ENCODE data around the gene PROM1. TPM values are rescaled to one million over a fixed set of nuclear protein-coding genes. Genes with fewer than 3 reads are reported as not detected.

The PROM1 gene
- total and polyA plus RNA-seq, 2 experiments from 2014 or later = 36.6 to 66.6 TPM

DNA sequence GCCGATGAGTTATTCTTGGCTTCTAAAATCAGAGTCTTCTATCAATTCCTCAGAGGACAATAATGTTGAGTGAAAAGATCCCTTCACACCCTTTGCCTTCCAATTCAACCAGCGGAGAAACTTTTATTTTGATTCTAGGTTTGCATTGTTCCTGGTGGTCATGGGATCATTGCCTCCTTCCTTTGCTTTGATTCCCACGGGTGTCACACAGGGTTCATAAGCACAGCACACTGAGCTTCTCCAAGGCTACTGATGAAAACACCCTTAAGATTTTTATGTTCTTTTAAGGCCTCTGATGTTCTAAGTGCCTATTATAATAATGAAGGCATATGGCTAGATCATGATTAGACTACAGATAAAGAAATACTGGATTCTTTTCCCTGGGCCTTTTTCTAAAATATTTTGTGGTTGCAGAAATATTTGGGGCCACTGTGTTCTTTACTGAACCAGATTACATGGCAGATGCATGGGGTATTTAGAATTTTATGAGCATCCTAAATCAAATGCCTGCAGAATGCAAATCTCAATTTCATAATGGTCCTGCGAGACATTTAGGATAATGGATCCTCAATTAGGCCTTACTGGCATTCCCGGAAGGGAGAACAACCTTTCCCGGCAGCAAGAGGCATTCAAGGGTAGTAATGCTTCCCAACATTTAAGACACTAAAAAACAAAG, 76.9 kb downstream of the PROM1 start:
- no peak overlapping the region for H3K27ac Mint-ChIP-seq
- no peak for TF ChIP-seq STAT1 (IDR thresholded peaks at IDR 0.05; ENCODE audit: unreplicated experiment)
- TF ChIP-seq, protein P1, sequence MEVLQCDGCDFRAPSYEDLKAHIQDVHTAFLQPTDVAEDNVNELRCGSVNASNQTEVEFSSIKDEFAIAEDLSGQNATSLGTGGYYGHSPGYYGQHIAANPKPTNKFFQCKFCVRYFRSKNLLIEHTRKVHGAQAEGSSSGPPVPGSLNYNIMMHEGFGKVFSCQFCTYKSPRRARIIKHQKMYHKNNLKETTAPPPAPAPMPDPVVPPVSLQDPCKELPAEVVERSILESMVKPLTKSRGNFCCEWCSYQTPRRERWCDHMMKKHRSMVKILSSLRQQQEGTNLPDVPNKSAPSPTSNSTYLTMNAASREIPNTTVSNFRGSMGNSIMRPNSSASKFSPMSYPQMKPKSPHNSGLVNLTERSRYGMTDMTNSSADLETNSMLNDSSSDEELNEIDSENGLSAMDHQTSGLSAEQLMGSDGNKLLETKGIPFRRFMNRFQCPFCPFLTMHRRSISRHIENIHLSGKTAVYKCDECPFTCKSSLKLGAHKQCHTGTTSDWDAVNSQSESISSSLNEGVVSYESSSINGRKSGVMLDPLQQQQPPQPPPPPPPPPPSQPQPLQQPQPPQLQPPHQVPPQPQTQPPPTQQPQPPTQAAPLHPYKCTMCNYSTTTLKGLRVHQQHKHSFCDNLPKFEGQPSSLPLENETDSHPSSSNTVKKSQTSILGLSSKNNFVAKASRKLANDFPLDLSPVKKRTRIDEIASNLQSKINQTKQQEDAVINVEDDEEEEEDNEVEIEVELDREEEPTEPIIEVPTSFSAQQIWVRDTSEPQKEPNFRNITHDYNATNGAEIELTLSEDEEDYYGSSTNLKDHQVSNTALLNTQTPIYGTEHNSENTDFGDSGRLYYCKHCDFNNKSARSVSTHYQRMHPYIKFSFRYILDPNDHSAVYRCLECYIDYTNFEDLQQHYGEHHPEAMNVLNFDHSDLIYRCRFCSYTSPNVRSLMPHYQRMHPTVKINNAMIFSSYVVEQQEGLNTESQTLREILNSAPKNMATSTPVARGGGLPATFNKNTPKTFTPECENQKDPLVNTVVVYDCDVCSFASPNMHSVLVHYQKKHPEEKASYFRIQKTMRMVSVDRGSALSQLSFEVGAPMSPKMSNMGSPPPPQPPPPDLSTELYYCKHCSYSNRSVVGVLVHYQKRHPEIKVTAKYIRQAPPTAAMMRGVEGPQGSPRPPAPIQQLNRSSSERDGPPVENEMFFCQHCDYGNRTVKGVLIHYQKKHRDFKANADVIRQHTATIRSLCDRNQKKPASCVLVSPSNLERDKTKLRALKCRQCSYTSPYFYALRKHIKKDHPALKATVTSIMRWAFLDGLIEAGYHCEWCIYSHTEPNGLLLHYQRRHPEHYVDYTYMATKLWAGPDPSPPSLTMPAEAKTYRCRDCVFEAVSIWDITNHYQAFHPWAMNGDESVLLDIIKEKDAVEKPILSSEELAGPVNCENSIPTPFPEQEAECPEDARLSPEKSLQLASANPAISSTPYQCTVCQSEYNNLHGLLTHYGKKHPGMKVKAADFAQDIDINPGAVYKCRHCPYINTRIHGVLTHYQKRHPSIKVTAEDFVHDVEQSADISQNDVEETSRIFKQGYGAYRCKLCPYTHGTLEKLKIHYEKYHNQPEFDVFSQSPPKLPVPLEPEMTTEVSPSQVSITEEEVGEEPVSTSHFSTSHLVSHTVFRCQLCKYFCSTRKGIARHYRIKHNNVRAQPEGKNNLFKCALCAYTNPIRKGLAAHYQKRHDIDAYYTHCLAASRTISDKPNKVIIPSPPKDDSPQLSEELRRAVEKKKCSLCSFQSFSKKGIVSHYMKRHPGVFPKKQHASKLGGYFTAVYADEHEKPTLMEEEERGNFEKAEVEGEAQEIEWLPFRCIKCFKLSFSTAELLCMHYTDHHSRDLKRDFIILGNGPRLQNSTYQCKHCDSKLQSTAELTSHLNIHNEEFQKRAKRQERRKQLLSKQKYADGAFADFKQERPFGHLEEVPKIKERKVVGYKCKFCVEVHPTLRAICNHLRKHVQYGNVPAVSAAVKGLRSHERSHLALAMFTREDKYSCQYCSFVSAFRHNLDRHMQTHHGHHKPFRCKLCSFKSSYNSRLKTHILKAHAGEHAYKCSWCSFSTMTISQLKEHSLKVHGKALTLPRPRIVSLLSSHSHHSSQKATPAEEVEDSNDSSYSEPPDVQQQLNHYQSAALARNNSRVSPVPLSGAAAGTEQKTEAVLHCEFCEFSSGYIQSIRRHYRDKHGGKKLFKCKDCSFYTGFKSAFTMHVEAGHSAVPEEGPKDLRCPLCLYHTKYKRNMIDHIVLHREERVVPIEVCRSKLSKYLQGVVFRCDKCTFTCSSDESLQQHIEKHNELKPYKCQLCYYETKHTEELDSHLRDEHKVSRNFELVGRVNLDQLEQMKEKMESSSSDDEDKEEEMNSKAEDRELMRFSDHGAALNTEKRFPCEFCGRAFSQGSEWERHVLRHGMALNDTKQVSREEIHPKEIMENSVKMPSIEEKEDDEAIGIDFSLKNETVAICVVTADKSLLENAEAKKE (CRISPR knock-in tag; IDR thresholded peaks at IDR 0.05) = no peak
- no peak for TF ChIP-seq NANOG (IDR thresholded peaks at IDR 0.05; ENCODE audit: borderline replicate concordance)
- TF ChIP-seq ZNF331 (CRISPR knock-in tag; IDR thresholded peaks at IDR 0.05; ENCODE audit: low read depth) = no peak
- TF ChIP-seq EZH2phosphoT487 (IDR thresholded peaks at IDR 0.05; ENCODE audit: unreplicated experiment) = no peak
- no peak for TF ChIP-seq POLR2AphosphoS5 (IDR thresholded peaks at IDR 0.05; ENCODE audit: low read depth)
- TF ChIP-seq, protein P2, sequence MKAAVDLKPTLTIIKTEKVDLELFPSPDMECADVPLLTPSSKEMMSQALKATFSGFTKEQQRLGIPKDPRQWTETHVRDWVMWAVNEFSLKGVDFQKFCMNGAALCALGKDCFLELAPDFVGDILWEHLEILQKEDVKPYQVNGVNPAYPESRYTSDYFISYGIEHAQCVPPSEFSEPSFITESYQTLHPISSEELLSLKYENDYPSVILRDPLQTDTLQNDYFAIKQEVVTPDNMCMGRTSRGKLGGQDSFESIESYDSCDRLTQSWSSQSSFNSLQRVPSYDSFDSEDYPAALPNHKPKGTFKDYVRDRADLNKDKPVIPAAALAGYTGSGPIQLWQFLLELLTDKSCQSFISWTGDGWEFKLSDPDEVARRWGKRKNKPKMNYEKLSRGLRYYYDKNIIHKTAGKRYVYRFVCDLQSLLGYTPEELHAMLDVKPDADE (IDR thresholded peaks at IDR 0.05) = no peak
- no peak for TF ChIP-seq EZH2 (IDR thresholded peaks at IDR 0.05; ENCODE audit: low read depth, unreplicated experiment)
- TF ChIP-seq, protein P3, sequence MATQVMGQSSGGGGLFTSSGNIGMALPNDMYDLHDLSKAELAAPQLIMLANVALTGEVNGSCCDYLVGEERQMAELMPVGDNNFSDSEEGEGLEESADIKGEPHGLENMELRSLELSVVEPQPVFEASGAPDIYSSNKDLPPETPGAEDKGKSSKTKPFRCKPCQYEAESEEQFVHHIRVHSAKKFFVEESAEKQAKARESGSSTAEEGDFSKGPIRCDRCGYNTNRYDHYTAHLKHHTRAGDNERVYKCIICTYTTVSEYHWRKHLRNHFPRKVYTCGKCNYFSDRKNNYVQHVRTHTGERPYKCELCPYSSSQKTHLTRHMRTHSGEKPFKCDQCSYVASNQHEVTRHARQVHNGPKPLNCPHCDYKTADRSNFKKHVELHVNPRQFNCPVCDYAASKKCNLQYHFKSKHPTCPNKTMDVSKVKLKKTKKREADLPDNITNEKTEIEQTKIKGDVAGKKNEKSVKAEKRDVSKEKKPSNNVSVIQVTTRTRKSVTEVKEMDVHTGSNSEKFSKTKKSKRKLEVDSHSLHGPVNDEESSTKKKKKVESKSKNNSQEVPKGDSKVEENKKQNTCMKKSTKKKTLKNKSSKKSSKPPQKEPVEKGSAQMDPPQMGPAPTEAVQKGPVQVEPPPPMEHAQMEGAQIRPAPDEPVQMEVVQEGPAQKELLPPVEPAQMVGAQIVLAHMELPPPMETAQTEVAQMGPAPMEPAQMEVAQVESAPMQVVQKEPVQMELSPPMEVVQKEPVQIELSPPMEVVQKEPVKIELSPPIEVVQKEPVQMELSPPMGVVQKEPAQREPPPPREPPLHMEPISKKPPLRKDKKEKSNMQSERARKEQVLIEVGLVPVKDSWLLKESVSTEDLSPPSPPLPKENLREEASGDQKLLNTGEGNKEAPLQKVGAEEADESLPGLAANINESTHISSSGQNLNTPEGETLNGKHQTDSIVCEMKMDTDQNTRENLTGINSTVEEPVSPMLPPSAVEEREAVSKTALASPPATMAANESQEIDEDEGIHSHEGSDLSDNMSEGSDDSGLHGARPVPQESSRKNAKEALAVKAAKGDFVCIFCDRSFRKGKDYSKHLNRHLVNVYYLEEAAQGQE (IDR thresholded peaks at IDR 0.05; ENCODE audit: unreplicated experiment) = no peak
- no peak for TF ChIP-seq CREB1 (CRISPR knock-in tag; IDR thresholded peaks at IDR 0.05; ENCODE audit: low read depth)
- no peak for TF ChIP-seq ZNF114 (CRISPR knock-in tag; IDR thresholded peaks at IDR 0.05)
- TF ChIP-seq, protein P4, sequence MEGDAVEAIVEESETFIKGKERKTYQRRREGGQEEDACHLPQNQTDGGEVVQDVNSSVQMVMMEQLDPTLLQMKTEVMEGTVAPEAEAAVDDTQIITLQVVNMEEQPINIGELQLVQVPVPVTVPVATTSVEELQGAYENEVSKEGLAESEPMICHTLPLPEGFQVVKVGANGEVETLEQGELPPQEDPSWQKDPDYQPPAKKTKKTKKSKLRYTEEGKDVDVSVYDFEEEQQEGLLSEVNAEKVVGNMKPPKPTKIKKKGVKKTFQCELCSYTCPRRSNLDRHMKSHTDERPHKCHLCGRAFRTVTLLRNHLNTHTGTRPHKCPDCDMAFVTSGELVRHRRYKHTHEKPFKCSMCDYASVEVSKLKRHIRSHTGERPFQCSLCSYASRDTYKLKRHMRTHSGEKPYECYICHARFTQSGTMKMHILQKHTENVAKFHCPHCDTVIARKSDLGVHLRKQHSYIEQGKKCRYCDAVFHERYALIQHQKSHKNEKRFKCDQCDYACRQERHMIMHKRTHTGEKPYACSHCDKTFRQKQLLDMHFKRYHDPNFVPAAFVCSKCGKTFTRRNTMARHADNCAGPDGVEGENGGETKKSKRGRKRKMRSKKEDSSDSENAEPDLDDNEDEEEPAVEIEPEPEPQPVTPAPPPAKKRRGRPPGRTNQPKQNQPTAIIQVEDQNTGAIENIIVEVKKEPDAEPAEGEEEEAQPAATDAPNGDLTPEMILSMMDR (conservative IDR thresholded peaks at IDR 0.05; ENCODE audit: low read depth in 2 of 2) = no peak
- TF ChIP-seq JUNB (IDR thresholded peaks at IDR 0.05; ENCODE audit: unreplicated experiment) = no peak
- peaks cover 52% of the 10 kb centered on the region for H3K36me3 Mint-ChIP-seq (ENCODE audit: low read depth)
- no peaks in the 10 kb centered on the region for H3K9me2 ChIP-seq (ENCODE audit: insufficient read depth)
- ATAC-seq = no peak
- H3K4me1 ChIP-seq (ENCODE audit: insufficient read depth) = no peaks in the 10 kb centered on the region
- H3K4me2 ChIP-seq = no peak overlapping the region
- no peak overlapping the region for H3K4me3 ChIP-seq
- H3K4me3 Mint-ChIP-seq = no peak overlapping the region
- H3K27ac ChIP-seq (ENCODE audit: low read depth) = no peak overlapping the region
- H3F3A ChIP-seq (replicated peaks; ENCODE audit: low read depth) = no peaks in the 10 kb centered on the region
- peaks cover 3% of the 10 kb centered on the region for H3K27me3 Mint-ChIP-seq (ENCODE audit: insufficient read depth, low read depth, poor library complexity)
- peaks cover 5% of the 10 kb centered on the region; the same call in 2 of the 3 replicates for H3K4me1 Mint-ChIP-seq
- no peaks in the 10 kb centered on the region for H3K36me3 ChIP-seq (ENCODE audit: insufficient read depth)
- no peaks in the 10 kb centered on the region for H3K27me3 ChIP-seq (ENCODE audit: insufficient read depth)
- no peaks in the 10 kb centered on the region for H3K79me2 ChIP-seq (replicated peaks; ENCODE audit: insufficient read depth)
- no peaks in the 10 kb centered on the region for H3K9me3 Mint-ChIP-seq
- no peak for DNase-seq (ENCODE audit: low spot score)
- H4K20me1 ChIP-seq (replicated peaks; ENCODE audit: insufficient read depth) = peaks cover 5% of the 10 kb centered on the region; the same call in 1 of the 2 replicates
- no peak overlapping the region for H2AFZ ChIP-seq
